Epithelial cell of esophagus (primary cell): ENCODE measurements around the gene MACROD2.

ENCODE experiments used
- DNase-seq: peaks from one replicate; pipeline ENCODE4 v3.0.0; 2010; ENCODE audit warnings: low read depth
- H3K4me3 ChIP-seq: 2 replicates; pipeline ENCODE4 v1.5.1; 2011; ENCODE audit warnings: mild to moderate bottlenecking, low read length, control low read depth
- CTCF ChIP-seq: IDR thresholded peaks from 2 replicates; pipeline ENCODE4 v1.5.1; 2011; ENCODE audit warnings: low read depth, mild to moderate bottlenecking, low read length, control low read depth, inconsistent platforms; ENCODE audit not compliant: insufficient read depth; ENCODE audit errors: missing control alignments

Gene MACROD2

GRCh38 chr20:15342991-15343523 lies 1347.7 kb downstream of the MACROD2 start:
- no peak overlapping the region for H3K4me3 ChIP-seq
- no peak for TF ChIP-seq CTCF
- no peak for DNase-seq

GRCh38 chr20:15345287-15345686 lies 1350.0 kb downstream of the MACROD2 start:
- H3K4me3 ChIP-seq, result no peak overlapping the region
- no peak for TF ChIP-seq CTCF
- DNase-seq, result no peak

GRCh38 chr20:15346657-15347280 lies 1351.5 kb downstream of the MACROD2 start:
- peak; percentile 52 for DNase-seq
- H3K4me3 ChIP-seq, result no peak overlapping the region
- TF ChIP-seq CTCF, result no peak

- peak; percentile 67 for DNase-seq
- TF ChIP-seq CTCF, result no peak
- no peak overlapping the region for H3K4me3 ChIP-seq
Measured at GRCh38 chr20:15359056-15359455, 1363.7 kb downstream of the MACROD2 start.

- TF ChIP-seq CTCF, result no peak
- DNase-seq, result no peak
Measured at GRCh38 chr20:15362849-15363248, 1367.5 kb downstream of the MACROD2 start.

GRCh38 chr20:15364781-15365180 lies 1369.5 kb downstream of the MACROD2 start:
- no peak for DNase-seq
- no peak overlapping the region for H3K4me3 ChIP-seq
- TF ChIP-seq CTCF, result no peak

More at GRCh38 chr20:15362849-15363248, 1367.5 kb downstream of the MACROD2 start:
- no peak overlapping the region for H3K4me3 ChIP-seq

GRCh38 chr20:15370370-15370769 lies 1375.1 kb downstream of the MACROD2 start:
- no peak overlapping the region for H3K4me3 ChIP-seq
- DNase-seq, result no peak
- no peak for TF ChIP-seq CTCF
